ENCODE measurements around the gene ODC1.

GRCh38 chr2:10441948-10442347 is 6.2 kb downstream of the ODC1 start:
- no peak for TF ChIP-seq POLR2A (IDR thresholded peaks at IDR 0.05)
- no peak for TF ChIP-seq CTCF (IDR thresholded peaks at IDR 0.05)

Data from upper lobe of left lung (tissue), 4 donors.